GM12878 (cell line): ENCODE data around the gene FNDC8. TPM values are rescaled to one million over a fixed set of nuclear protein-coding genes. Genes with fewer than 3 reads are reported as not detected.

Experiments
- ATAC-seq: fragments of 200-7000 bp; cut with Tn5 transposase; 3 replicates; pipeline ENCODE4 v1.9.1; 2020; ENCODE audit warnings: mild to moderate bottlenecking, moderate library complexity
- BruUV-seq: library from RNA; stranded (reverse); fragments of 400-500 nt; replicated peaks from 2 replicates; lab custom pipeline; 2021; lab: Mats Ljungman, UMichigan
- CTCF ChIA-PET: fragments of 300-600 bp; sonication (Branson Sonifier 250); formaldehyde crosslinking; extraction: SDS; loops from one replicate; lab custom pipeline; 2021; ENCODE audit warnings: inconsistent platforms; lab: Yijun Ruan, JAX
- POLR2A ChIA-PET: fragments of 350-600 bp; formaldehyde crosslinking; extraction: SDS; loops from one replicate; lab custom pipeline; 2021; ENCODE audit warnings: inconsistent platforms; lab: Charles Lee
- RAD21 ChIA-PET: fragments of 300-600 bp; sonication (Branson Sonifier 250); formaldehyde crosslinking; loops from one replicate; lab custom pipeline; 2023; ENCODE audit warnings: antibody characterized with exemption; ENCODE audit not compliant: unreplicated experiment; lab: Charles Lee
- SMC1A ChIA-PET: fragments of 300-600 bp; sonication (Branson Sonifier 250); formaldehyde crosslinking; loops from one replicate; lab custom pipeline; 2023; ENCODE audit not compliant: unreplicated experiment, uncharacterized antibody; lab: Charles Lee
- DNase-seq: peaks from one replicate; pipeline ENCODE4 v3.0.0-alpha.2; 2011; ENCODE audit warnings: low read depth, low spot score
- FAIRE-seq: peaks from 3 replicates; lab custom pipeline; 2011; peaks lifted over from hg19 to GRCh38; lab: Jason Lieb, UNC
- H2AFZ ChIP-seq: 2 replicates; pipeline ENCODE4 v1.6.0; 2011; ENCODE audit warnings: low read depth, low read length, control low read depth; ENCODE audit not compliant: control insufficient read depth
- H3K27ac ChIP-seq: 2 replicates; pipeline ENCODE4 v1.5.1; 2011; ENCODE audit warnings: control low read depth; ENCODE audit not compliant: control insufficient read depth, insufficient read depth
- H3K27me3 ChIP-seq, 2 experiments: replicated peaks in 1 of 2; 2 replicates each; pipeline versions ENCODE4 v1.6.0 to v1.6.1; 2011; ENCODE audit warnings: low read length in 1 of 2; ENCODE audit not compliant: control insufficient read depth in 2 of 2, insufficient read depth in 2 of 2
- H3K36me3 ChIP-seq, 2 experiments: 2 replicates each; pipeline ENCODE4 v1.5.1; 2011; ENCODE audit warnings: low read length in 1 of 2; ENCODE audit not compliant: control insufficient read depth in 2 of 2, insufficient read depth in 2 of 2
- H3K4me1 ChIP-seq: 2 replicates; pipeline ENCODE4 v1.6.1; 2011; ENCODE audit warnings: mild to moderate bottlenecking, low read length, moderate library complexity, mixed read lengths; ENCODE audit not compliant: control insufficient read depth, insufficient read depth
- H3K4me2 ChIP-seq: 2 replicates; pipeline ENCODE4 v1.6.0; 2011; ENCODE audit warnings: control low read depth; ENCODE audit not compliant: control insufficient read depth, insufficient read depth
- H3K4me3 ChIP-seq: fragments of 200-600 bp; sonication (generic); 2 replicates; pipeline ENCODE4 v1.5.1; 2016
- H3K79me2 ChIP-seq: 2 replicates; pipeline ENCODE4 v1.6.0; 2011; ENCODE audit warnings: low read length; ENCODE audit not compliant: control insufficient read depth, insufficient read depth
- H3K9ac ChIP-seq: 2 replicates; pipeline ENCODE4 v1.8.0; 2011; ENCODE audit warnings: low read length, control low read depth, mixed read lengths; ENCODE audit not compliant: control insufficient read depth, insufficient read depth
- H3K9me3 ChIP-seq: replicated peaks from 3 replicates; pipeline ENCODE4 v1.5.1; 2011; ENCODE audit warnings: mild to moderate bottlenecking, low read length; ENCODE audit not compliant: control insufficient read depth, insufficient read depth
- H4K20me1 ChIP-seq: 2 replicates; pipeline ENCODE4 v1.6.0; 2011; ENCODE audit not compliant: control insufficient read depth, insufficient read depth
- CBX5 ChIP-seq: sonication (generic); IDR thresholded peaks from 2 replicates; pipeline ENCODE4 v1.6.1; 2016; ENCODE audit warnings: low read depth, moderate library complexity, mild to moderate bottlenecking, inconsistent platforms
- CHD1 ChIP-seq: IDR thresholded peaks from 2 replicates; pipeline ENCODE4 v1.6.1; 2012; ENCODE audit warnings: low read depth, low read length, improper control_type of control experiment
- HDGF ChIP-seq: fragments of 450-650 bp; IDR thresholded peaks from 2 replicates; pipeline ENCODE4 v1.6.1; 2016; ENCODE audit warnings: antibody characterized with exemption
- PAX5 ChIP-seq: IDR thresholded peaks from 2 replicates; pipeline ENCODE4 v1.6.1; 2011; ENCODE audit warnings: low read depth, low read length, borderline replicate concordance
- SP1 ChIP-seq: IDR thresholded peaks from one replicate; pipeline ENCODE4 v1.6.1; 2011; ENCODE audit warnings: low read depth, low read length
- SPI1 ChIP-seq: IDR thresholded peaks from 2 replicates; pipeline ENCODE4 v1.6.1; 2011; ENCODE audit warnings: low read depth, mild to moderate bottlenecking, low read length, moderate library complexity, borderline replicate concordance; ENCODE audit not compliant: insufficient read depth
- TBL1XR1 ChIP-seq: IDR thresholded peaks from 2 replicates; pipeline ENCODE4 v1.6.1; 2012; ENCODE audit warnings: low read depth, low read length, improper control_type of control experiment
- WGBS: methylation state at CpG from one replicate; pipeline ENCODE4 v1.1.6; 2016; ENCODE audit warnings: low lambda C conversion rate; ENCODE audit not compliant: insufficient replicate concordance, insufficient coverage; ENCODE audit errors: missing lambda C conversion rate; 5-methylcytosine and 5-hydroxymethylcytosine counted together
- in situ Hi-C: fragments of 300-500 bp; cut with MboI; formaldehyde crosslinking; loops from 9 replicates; pipeline ENCODE4 v1.14.3; 2018; ENCODE audit warnings: mixed read lengths
- intact Hi-C: fragments of 100-400 bp; cut with micrococcal nuclease; formaldehyde crosslinking; loops from one replicate; pipeline ENCODE4 v1.14.2; 2022; ENCODE audit not compliant: unreplicated experiment
- polyA plus RNA-seq, 11 experiments: library from polyadenylated mRNA; depleted of rRNA in 4 of 11; unstranded in 6 of 11; stranded (reverse) in 5 of 11; fragments of >200 nt; fragmentation: Nextera tagmentation in 4 of 11; fragmentation: Illumina TruSeq in 1 of 11; extraction: Ambion mirVana in 4 of 11; extraction: Trizol in 1 of 11; gene quantifications; 1 replicate in 1 of 11; 2 replicates in 10 of 11; pipeline versions ENCODE4 v1.2.1 to v1.2.3, GENCODE V29; 2011 to 2016; ENCODE audit warnings: inconsistent platforms in 2 of 11, missing spikeins in 2 of 11, low read depth in 1 of 11
- total RNA-seq, 4 experiments: library from RNA; depleted of rRNA in 3 of 4; stranded (reverse); fragments of >200 nt in 3 of 4; fragmentation: Illumina TruSeq in 1 of 4; extraction: Trizol in 1 of 4; gene quantifications; 2 replicates each; pipeline versions ENCODE4 v1.2.1 to v1.2.3, GENCODE V29; 2013 to 2021
- TF ChIP-seq, protein P1 (sequence below): fragments of 450-650 bp; IDR thresholded peaks from 2 replicates; pipeline ENCODE4 v1.6.1; 2017; ENCODE audit warnings: mild to moderate bottlenecking, moderate library complexity
- TF ChIP-seq, protein P2 (sequence below): fragments of 450-650 bp; conservative IDR thresholded peaks from 2 replicates; pipeline ENCODE4 v1.6.1; 2017; ENCODE audit warnings: mild to moderate bottlenecking, moderate library complexity
- TF ChIP-seq, protein P3 (sequence below): fragments of 450-650 bp; IDR thresholded peaks from 2 replicates; pipeline ENCODE4 v1.6.1; 2018; ENCODE audit warnings: borderline replicate concordance, mild to moderate bottlenecking; ENCODE audit not compliant: partially characterized antibody
- TF ChIP-seq, protein P4 (sequence below): IDR thresholded peaks from 2 replicates; pipeline ENCODE4 v1.6.1; 2011; ENCODE audit warnings: low read depth, mild to moderate bottlenecking, low read length, moderate library complexity, borderline replicate concordance; ENCODE audit errors: extremely low read depth

Gene FNDC8
- total and polyA plus RNA-seq, 10 of the 15 experiments (the other 5 are each of a cell fraction or from before 2014, with no cell fraction given), result 0.06 to 0.15 (median 0.11) TPM; not detected in 7

DNA sequence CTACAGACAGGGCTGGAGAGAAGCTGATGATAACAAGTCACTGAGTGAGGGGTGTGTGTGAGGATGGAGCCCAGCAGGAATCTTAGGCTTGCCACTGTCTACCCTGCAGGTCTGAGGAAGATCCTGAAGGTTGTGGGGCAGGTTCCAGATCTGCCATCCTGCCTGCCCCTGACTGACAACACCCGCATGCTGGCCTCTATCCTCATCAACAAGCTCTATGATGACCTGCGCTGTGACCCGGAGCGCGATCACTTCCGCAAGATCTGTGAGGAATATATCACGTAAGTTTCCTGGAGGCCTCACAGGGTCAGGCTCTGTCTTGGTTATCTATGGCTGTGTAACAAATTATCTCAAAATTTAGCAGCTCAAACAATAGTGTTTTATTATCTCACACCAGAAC is 42.5 kb downstream of the FNDC8 start (continued):
- no peak for TF ChIP-seq SP1
- TF ChIP-seq, protein P1, sequence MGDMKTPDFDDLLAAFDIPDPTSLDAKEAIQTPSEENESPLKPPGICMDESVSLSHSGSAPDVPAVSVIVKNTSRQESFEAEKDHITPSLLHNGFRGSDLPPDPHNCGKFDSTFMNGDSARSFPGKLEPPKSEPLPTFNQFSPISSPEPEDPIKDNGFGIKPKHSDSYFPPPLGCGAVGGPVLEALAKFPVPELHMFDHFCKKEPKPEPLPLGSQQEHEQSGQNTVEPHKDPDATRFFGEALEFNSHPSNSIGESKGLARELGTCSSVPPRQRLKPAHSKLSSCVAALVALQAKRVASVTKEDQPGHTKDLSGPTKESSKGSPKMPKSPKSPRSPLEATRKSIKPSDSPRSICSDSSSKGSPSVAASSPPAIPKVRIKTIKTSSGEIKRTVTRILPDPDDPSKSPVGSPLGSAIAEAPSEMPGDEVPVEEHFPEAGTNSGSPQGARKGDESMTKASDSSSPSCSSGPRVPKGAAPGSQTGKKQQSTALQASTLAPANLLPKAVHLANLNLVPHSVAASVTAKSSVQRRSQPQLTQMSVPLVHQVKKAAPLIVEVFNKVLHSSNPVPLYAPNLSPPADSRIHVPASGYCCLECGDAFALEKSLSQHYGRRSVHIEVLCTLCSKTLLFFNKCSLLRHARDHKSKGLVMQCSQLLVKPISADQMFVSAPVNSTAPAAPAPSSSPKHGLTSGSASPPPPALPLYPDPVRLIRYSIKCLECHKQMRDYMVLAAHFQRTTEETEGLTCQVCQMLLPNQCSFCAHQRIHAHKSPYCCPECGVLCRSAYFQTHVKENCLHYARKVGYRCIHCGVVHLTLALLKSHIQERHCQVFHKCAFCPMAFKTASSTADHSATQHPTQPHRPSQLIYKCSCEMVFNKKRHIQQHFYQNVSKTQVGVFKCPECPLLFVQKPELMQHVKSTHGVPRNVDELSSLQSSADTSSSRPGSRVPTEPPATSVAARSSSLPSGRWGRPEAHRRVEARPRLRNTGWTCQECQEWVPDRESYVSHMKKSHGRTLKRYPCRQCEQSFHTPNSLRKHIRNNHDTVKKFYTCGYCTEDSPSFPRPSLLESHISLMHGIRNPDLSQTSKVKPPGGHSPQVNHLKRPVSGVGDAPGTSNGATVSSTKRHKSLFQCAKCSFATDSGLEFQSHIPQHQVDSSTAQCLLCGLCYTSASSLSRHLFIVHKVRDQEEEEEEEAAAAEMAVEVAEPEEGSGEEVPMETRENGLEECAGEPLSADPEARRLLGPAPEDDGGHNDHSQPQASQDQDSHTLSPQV, result no peak

DNA sequence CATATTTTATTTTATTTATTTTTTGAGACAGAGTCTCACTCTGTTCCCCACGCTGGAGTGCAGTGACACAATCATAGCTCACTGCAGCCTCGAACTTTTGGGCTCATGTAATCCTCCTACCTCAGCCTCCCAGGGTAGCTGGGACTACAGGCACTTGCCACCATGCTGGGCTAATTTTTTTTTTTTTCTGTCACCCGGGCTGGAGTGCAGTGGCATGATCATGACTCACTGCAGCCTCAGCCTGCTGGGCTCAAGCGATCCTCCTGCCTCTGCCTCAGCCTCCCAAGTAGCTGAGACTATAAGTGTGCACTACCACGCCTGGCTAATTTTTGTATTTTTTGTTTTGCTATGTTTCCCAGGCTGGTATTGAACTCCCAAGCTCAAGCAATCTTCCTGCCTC is 43.3 kb downstream of the FNDC8 start:
- FAIRE-seq, result no peak
- SMC1A ChIA-PET, result interaction anchor here (0.6 kb wide), 1 partner anchor 103 kb away, joined by 3 read pairs; no protein-coding TSS in a partner anchor
- no peaks in the 10 kb centered on the region for H3K9me3 ChIP-seq
- H3K27me3 ChIP-seq, result peaks cover under 1 to 1% of the 10 kb centered on the region in 2 experiments; a peak in 3 of 4 replicates
- H3K79me2 ChIP-seq, result no peaks in the 10 kb centered on the region
- H3K4me1 ChIP-seq, result no peaks in the 10 kb centered on the region
- POLR2A ChIA-PET, result no interaction called here
- no peak overlapping the region for H3K9ac ChIP-seq
- BruUV-seq, result no TSS peak
- CTCF ChIA-PET, result no interaction called here
- no peak for DNase-seq
- no peak overlapping the region for H3K27ac ChIP-seq
- no peak overlapping the region for H3K4me3 ChIP-seq
- H3K36me3 ChIP-seq, result no peaks in the 10 kb centered on the region
- H4K20me1 ChIP-seq, result no peaks in the 10 kb centered on the region
- intact Hi-C loops, result no loop called here
- in situ Hi-C loops, result loop anchor here (5.0 to 10.0 kb wide), 2 partner anchors 373 to 580 kb away; partner anchors contain the start of gene SLFN12L
- RAD21 ChIA-PET, result no interaction called here
- WGBS, result 5% methylated on average over 5 of the region's 5 CpGs
- no peak overlapping the region for H3K4me2 ChIP-seq
- ATAC-seq, result no peak
- no peak overlapping the region for H2AFZ ChIP-seq
- TF ChIP-seq, protein P2, sequence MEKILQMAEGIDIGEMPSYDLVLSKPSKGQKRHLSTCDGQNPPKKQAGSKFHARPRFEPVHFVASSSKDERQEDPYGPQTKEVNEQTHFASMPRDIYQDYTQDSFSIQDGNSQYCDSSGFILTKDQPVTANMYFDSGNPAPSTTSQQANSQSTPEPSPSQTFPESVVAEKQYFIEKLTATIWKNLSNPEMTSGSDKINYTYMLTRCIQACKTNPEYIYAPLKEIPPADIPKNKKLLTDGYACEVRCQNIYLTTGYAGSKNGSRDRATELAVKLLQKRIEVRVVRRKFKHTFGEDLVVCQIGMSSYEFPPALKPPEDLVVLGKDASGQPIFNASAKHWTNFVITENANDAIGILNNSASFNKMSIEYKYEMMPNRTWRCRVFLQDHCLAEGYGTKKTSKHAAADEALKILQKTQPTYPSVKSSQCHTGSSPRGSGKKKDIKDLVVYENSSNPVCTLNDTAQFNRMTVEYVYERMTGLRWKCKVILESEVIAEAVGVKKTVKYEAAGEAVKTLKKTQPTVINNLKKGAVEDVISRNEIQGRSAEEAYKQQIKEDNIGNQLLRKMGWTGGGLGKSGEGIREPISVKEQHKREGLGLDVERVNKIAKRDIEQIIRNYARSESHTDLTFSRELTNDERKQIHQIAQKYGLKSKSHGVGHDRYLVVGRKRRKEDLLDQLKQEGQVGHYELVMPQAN, result no peak
- TF ChIP-seq HDGF, result no peak
- TF ChIP-seq TBL1XR1, result no peak
- TF ChIP-seq, protein P3, sequence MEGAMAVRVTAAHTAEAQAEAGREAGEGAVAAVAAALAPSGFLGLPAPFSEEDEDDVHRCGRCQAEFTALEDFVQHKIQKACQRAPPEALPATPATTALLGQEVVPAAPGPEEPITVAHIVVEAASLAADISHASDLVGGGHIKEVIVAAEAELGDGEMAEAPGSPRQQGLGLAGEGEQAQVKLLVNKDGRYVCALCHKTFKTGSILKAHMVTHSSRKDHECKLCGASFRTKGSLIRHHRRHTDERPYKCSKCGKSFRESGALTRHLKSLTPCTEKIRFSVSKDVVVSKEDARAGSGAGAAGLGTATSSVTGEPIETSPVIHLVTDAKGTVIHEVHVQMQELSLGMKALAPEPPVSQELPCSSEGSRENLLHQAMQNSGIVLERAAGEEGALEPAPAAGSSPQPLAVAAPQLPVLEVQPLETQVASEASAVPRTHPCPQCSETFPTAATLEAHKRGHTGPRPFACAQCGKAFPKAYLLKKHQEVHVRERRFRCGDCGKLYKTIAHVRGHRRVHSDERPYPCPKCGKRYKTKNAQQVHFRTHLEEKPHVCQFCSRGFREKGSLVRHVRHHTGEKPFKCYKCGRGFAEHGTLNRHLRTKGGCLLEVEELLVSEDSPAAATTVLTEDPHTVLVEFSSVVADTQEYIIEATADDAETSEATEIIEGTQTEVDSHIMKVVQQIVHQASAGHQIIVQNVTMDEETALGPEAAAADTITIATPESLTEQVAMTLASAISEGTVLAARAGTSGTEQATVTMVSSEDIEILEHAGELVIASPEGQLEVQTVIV, result no peak
- TF ChIP-seq CBX5, result no peak
- no peak for TF ChIP-seq PAX5
- no peak for TF ChIP-seq SPI1
- TF ChIP-seq, protein P4, sequence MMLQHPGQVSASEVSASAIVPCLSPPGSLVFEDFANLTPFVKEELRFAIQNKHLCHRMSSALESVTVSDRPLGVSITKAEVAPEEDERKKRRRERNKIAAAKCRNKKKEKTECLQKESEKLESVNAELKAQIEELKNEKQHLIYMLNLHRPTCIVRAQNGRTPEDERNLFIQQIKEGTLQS, result no peak
- TF ChIP-seq CHD1, result no peak
